BJ (cell line): ENCODE results near the gene CCNQ. TPM values are rescaled to one million over a fixed set of nuclear protein-coding genes. Genes with fewer than 3 reads are reported as not detected.
A peak's percentile ranks its signal among the peaks of the same experiment; 100 is the strongest.

Source experiments
- CTCF ChIA-PET: fragments of 350-600 bp; formaldehyde crosslinking; extraction: SDS; loops from one replicate; lab custom pipeline; 2021; ENCODE audit warnings: antibody characterized with exemption, inconsistent platforms; lab: Yijun Ruan, JAX
- POLR2A ChIA-PET: fragments of 300-600 bp; sonication (Branson Sonifier 250); formaldehyde crosslinking; extraction: SDS; loops from one replicate; lab custom pipeline; 2021; ENCODE audit warnings: antibody characterized with exemption; lab: Charles Lee
- DNase-seq: peaks from one replicate; pipeline ENCODE4 v3.0.0-alpha.2; 2011; ENCODE audit warnings: low read depth
- H3K27me3 ChIP-seq: 2 replicates; pipeline ENCODE4 v1.6.0; 2011; ENCODE audit warnings: low read length; ENCODE audit not compliant: control insufficient read depth, insufficient read depth
- H3K36me3 ChIP-seq: 2 replicates; pipeline ENCODE4 v1.5.1; 2011; ENCODE audit warnings: low read length; ENCODE audit not compliant: control insufficient read depth, insufficient read depth
- H3K4me3 ChIP-seq: 2 replicates; pipeline ENCODE4 v1.5.1; 2011; ENCODE audit warnings: low read depth, mild to moderate bottlenecking, control low read depth, low read length
- polyA plus RNA-seq: library from polyadenylated mRNA; depleted of rRNA; stranded (reverse); fragments of >200 nt; gene quantifications from 2 replicates; pipeline ENCODE4 v1.2.3, GENCODE V29; 2011
- TF ChIP-seq, protein P1 (sequence below): IDR thresholded peaks from 2 replicates; pipeline ENCODE4 v1.5.1; 2011; ENCODE audit warnings: low read depth, mild to moderate bottlenecking, control low read depth, inconsistent platforms, low read length, moderate library complexity; ENCODE audit not compliant: insufficient read depth

CCNQ gene
- polyA plus RNA-seq, 1 experiment: 44.0 TPM

- CTCF ChIA-PET: interaction anchor here (0.8 to 2.4 kb wide), 5 partner anchors 10 to 109 kb away, joined by 3 to 15 read pairs (median 3); no protein-coding TSS in a partner anchor
- peak; percentile 26 for DNase-seq
- Histone ChIP-seq H3K36me3 (no peaks in the 10 kb centered on the region), H3K27me3 (no peaks in the 10 kb centered on the region), H3K4me3 (peak overlapping the region; percentile 69)
- TF ChIP-seq, protein P1, sequence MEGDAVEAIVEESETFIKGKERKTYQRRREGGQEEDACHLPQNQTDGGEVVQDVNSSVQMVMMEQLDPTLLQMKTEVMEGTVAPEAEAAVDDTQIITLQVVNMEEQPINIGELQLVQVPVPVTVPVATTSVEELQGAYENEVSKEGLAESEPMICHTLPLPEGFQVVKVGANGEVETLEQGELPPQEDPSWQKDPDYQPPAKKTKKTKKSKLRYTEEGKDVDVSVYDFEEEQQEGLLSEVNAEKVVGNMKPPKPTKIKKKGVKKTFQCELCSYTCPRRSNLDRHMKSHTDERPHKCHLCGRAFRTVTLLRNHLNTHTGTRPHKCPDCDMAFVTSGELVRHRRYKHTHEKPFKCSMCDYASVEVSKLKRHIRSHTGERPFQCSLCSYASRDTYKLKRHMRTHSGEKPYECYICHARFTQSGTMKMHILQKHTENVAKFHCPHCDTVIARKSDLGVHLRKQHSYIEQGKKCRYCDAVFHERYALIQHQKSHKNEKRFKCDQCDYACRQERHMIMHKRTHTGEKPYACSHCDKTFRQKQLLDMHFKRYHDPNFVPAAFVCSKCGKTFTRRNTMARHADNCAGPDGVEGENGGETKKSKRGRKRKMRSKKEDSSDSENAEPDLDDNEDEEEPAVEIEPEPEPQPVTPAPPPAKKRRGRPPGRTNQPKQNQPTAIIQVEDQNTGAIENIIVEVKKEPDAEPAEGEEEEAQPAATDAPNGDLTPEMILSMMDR: no peak
- POLR2A ChIA-PET: no interaction called here
These were observed 473 bp upstream of the CCNQ start for GRCh38 chrX:153599192-153600031.

DNA sequence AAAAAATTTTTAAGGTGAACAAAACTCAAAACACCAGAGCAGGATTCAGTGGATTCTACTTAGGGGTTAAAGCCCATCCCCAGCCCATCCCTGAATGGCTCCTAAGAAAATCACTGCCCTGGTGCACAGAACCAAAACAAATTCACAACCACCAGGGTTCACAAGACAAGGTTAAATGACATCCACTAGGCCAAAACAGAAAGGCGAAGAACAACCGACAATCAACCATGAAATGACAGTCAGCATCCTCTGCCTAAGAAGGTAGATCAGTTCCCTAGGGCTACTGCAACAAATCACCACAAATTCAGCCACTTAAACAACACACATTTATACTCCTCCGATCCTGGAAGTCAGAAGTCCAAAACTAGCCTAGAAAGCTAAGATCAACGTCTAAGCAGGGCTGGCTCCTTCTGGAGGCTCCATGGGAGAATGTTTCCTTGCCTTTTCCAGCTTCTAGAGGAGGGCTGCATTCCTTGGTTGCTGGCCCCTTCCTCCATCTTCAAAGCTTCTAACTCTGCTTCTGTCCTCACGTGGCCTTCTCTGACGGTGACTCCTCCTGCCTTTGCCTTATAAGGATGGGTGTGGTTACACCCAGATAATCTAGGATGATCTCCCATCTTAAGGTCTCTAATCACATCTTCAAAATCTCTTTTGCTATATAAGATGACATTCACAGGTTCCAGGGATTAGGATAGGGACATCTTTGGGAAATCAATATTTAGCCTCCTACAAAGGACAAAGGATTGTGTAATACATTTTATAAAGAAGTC is 1.8 kb downstream of the CCNQ start:
- TF ChIP-seq, protein P1: no peak
- Histone ChIP-seq H3K36me3 (peaks cover 6% of the 10 kb centered on the region), H3K4me3 (no peak overlapping the region), H3K27me3 (no peaks in the 10 kb centered on the region)
- CTCF ChIA-PET: interaction anchor here (2.1 kb wide), 1 partner anchor 58 kb away, joined by 4 read pairs; no protein-coding TSS in a partner anchor
- DNase-seq: no peak
- POLR2A ChIA-PET: interaction anchor here (0.6 kb wide), 1 partner anchor 221 kb away, joined by 12 read pairs; no protein-coding TSS in a partner anchor

DNA sequence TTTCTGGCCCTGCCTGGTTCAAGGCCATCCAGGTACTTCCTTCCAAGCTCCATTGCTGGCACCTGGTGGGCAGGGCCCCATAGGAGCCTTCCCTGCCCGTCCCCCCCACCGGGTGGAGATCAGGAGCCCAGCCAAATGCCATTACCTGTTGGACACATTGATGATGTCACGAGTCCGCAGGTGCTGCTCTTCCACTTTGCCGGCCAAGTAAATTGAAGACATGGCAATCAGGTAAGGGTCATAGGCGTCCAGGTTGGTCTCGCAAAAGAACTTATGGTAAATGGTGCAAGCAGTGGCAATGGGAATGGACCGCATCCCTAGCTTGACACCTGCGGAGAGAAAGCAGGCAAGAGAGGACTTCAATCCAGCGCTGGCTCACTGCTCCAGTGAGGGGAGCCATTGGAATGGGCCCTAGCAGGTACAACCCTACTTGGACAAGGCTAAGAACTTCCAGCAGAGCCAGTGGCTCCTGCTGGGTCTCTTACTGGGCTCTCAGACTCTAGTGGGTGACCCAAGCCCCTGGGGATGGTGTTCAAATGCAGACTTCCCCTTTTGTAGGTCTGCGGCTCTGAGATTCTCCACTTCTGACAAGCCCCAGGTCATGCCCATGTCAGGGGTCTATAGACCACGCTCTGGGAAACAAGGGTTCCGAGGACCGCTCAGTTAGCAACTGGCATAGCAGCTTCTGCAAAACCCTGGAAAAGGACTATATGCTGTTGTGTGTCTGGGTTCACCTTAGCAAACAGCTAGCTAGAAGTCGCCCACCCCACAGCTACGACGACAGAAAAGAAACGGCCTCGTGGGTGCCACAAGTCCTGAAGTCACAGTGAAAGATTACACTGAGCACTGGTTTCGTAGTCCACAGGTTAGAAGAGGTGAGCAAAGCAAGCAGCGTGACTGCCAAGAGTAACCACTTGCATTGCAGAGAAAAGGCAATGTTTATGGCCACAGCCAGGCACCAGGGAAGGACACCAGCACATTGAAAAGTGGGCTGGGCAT is 2.8 kb downstream of the CCNQ start:
- ChIA-PET CTCF (interaction anchor here (2.1 kb wide), 1 partner anchor 57 kb away, joined by 4 read pairs; no protein-coding TSS in a partner anchor), POLR2A (no interaction called here)
- TF ChIP-seq, protein P1: no peak
- Histone ChIP-seq H3K4me3 (no peak overlapping the region), H3K36me3 (peaks cover 6% of the 10 kb centered on the region), H3K27me3 (no peaks in the 10 kb centered on the region)
- DNase-seq: no peak

DNA sequence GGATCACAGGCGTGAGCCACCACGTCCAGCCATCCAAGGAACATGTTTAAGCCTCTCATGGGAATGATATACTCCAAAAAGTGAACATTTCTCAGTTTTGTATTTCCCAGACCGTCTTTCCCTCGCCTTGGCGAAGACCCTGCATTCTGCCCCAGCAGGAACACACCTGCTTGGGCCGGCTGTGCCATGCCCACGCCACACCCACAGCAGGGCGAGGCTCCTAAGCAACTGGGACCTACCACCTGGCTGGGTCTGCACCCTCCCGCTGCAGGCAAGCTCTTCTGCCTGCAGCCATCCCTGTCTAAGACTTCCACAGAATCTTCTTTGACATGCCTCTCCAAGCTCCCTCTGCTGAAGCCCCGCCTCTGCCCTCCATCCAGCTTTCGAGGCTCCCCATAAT is 3.6 kb downstream of the CCNQ start:
- Histone ChIP-seq H3K27me3 (no peaks in the 10 kb centered on the region), H3K4me3 (no peak overlapping the region), H3K36me3 (peaks cover 10% of the 10 kb centered on the region)
- no peak for DNase-seq
- TF ChIP-seq, protein P1: no peak
- ChIA-PET CTCF (no interaction called here), POLR2A (no interaction called here)
